T-cell (primary cell): ENCODE data around the gene APBA3. TPM values are rescaled to one million over a fixed set of nuclear protein-coding genes. Genes with fewer than 3 reads are reported as not detected.

Experiments used
- ATAC-seq, 4 experiments: fragments of 200-7000 bp in 3 of 4; fragments of 150-1000 bp in 1 of 4; cut with Tn5 transposase; replicated peaks in 1 of 4; 1 replicate in 3 of 4; 2 replicates in 1 of 4; pipeline ENCODE4 v1.10.0; 2021; ENCODE audit warnings: moderate library complexity in 3 of 4, mild to moderate bottlenecking in 2 of 4, moderate number of reproducible peaks in 1 of 4
- CTCF ChIA-PET, 2 donors: fragments of 300-600 bp; sonication (Branson Sonifier 250); formaldehyde crosslinking; loops; one replicate each; lab custom pipeline; 2022; ENCODE audit warnings: antibody characterized with exemption in 2 of 2; lab: Charles Lee
- POLR2A ChIA-PET, 2 donors: fragments of 300-600 bp; sonication (Branson Sonifier 250); formaldehyde crosslinking; loops; one replicate each; lab custom pipeline; 2022; ENCODE audit warnings: antibody characterized with exemption in 2 of 2; lab: Charles Lee
- DNase-seq, 35 experiments: peaks; one replicate each; pipeline versions ENCODE4 v3.0.0 to v3.0.0-alpha.2; 2013 to 2023
- H3K27ac ChIP-seq: one replicate; pipeline ENCODE4 v1.5.1; 2013; ENCODE audit warnings: low read length
- H3K27me3 ChIP-seq, 2 experiments: replicated peaks in 1 of 2; 1 replicate in 1 of 2; 2 replicates in 1 of 2; pipeline versions ENCODE4 v1.6.1 to v1.7.0; 2013; ENCODE audit warnings: low read length in 1 of 2, mixed read lengths in 1 of 2; ENCODE audit not compliant: control insufficient read depth in 2 of 2, insufficient read depth in 2 of 2; ENCODE audit errors: extremely low read depth in 1 of 2
- H3K36me3 ChIP-seq, 2 donors: 1 replicate in 1 of 2; 2 replicates in 1 of 2; pipeline versions ENCODE4 v1.6.1 to v1.7.0; 2013; ENCODE audit warnings: low read length in 1 of 2; ENCODE audit not compliant: control insufficient read depth in 2 of 2, insufficient read depth in 1 of 2; ENCODE audit errors: extremely low read depth in 1 of 2
- H3K4me1 ChIP-seq, 2 experiments: 1 replicate in 1 of 2; 2 replicates in 1 of 2; pipeline versions ENCODE4 v1.6.1 to v1.7.0; 2013; ENCODE audit warnings: low read length in 2 of 2, mixed read lengths in 1 of 2; ENCODE audit not compliant: insufficient read depth in 2 of 2, control insufficient read depth in 1 of 2; ENCODE audit errors: extremely low read depth in 1 of 2
- H3K4me3 ChIP-seq, 2 donors: 1 replicate in 1 of 2; 2 replicates in 1 of 2; pipeline versions ENCODE4 v1.5.1 to v1.7.0; 2013; ENCODE audit warnings: mild to moderate bottlenecking in 2 of 2, low read length in 1 of 2, moderate library complexity in 1 of 2; ENCODE audit not compliant: control insufficient read depth in 1 of 2; ENCODE audit errors: extremely low read depth in 1 of 2
- H3K9me3 ChIP-seq: 2 replicates; pipeline ENCODE4 v1.7.0; 2013
- H3K27ac Mint-ChIP-seq, 2 donors: one replicate each; pipeline ENCODE4 v1.8.0; 2020 to 2021; ENCODE audit warnings: mild to moderate bottlenecking in 2 of 2, mixed read lengths in 2 of 2
- H3K27me3 Mint-ChIP-seq, 2 donors: one replicate each; pipeline ENCODE4 v1.8.0; 2021 to 2022; ENCODE audit warnings: mixed read lengths in 2 of 2
- H3K36me3 Mint-ChIP-seq: one replicate; pipeline ENCODE4 v1.8.0; 2021; ENCODE audit warnings: mixed read lengths
- H3K4me1 Mint-ChIP-seq, 3 donors: one replicate each; pipeline ENCODE4 v1.8.0; 2020 to 2022; ENCODE audit warnings: mixed read lengths in 3 of 3, mild to moderate bottlenecking in 1 of 3
- H3K4me3 Mint-ChIP-seq, 3 donors: one replicate each; pipeline ENCODE4 v1.8.0; 2020 to 2022; ENCODE audit warnings: mild to moderate bottlenecking in 3 of 3, mixed read lengths in 3 of 3, moderate library complexity in 3 of 3
- H3K9me3 Mint-ChIP-seq, 3 donors: one replicate each; pipeline ENCODE4 v1.8.0; 2020 to 2022; ENCODE audit warnings: mixed read lengths in 3 of 3
- WGBS: methylation state at CpG from one replicate; pipeline ENCODE4 v1.1.5; 2013; ENCODE audit warnings: missing lambda C conversion rate; ENCODE audit not compliant: insufficient coverage; 5-methylcytosine and 5-hydroxymethylcytosine counted together
- total RNA-seq, 35 experiments: library from RNA in 6 of 35; stranded (reverse) in 6 of 35; fragments of 120-200 nt in 1 of 35; gene quantifications; one replicate each; pipeline versions ENCODE4 v1.2.1 to v1.2.4 and lab custom pipeline; 2013 to 2026

APBA3 gene
- total RNA-seq, 5 donors from 2014 or later (not counting 1 experiment from before 2014, with no cell fraction given), result 57.3 to 99.0 (median 78.2) TPM

DNA sequence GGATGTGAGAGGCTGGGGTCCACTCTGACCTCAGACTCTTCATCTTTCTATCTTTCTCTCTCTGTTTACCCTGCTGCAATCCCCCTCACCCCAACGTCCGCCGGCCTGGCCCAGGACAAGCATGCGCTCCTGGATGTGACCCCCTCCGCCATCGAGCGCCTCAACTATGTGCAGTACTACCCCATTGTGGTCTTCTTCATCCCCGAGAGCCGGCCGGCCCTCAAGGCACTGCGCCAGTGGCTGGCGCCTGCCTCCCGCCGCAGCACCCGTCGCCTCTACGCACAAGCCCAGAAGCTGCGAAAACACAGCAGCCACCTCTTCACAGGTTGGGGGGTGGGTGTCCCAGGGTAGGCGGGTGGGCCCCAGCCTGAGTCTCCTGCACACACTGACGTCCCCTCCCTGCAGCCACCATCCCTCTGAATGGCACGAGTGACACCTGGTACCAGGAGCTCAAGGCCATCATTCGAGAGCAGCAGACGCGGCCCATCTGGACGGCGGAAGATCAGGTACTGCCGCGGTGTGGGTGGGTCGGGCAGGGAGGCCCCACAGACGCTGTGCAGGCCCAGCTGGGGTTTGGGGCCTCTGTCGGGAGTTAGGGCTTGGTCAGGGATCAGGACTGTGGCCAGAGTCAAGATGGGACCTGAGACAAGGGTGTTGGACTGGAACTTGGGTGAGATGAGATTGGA is 15.0 kb downstream of the APBA3 start:
- ChIA-PET CTCF (interaction anchor here in 1 of 2 donors (0.6 kb wide), 1 partner anchor 443 kb away, joined by 4 read pairs; no protein-coding TSS in a partner anchor), POLR2A (no interaction called here)
- H3K27ac Mint-ChIP-seq, result no peak overlapping the region

DNA sequence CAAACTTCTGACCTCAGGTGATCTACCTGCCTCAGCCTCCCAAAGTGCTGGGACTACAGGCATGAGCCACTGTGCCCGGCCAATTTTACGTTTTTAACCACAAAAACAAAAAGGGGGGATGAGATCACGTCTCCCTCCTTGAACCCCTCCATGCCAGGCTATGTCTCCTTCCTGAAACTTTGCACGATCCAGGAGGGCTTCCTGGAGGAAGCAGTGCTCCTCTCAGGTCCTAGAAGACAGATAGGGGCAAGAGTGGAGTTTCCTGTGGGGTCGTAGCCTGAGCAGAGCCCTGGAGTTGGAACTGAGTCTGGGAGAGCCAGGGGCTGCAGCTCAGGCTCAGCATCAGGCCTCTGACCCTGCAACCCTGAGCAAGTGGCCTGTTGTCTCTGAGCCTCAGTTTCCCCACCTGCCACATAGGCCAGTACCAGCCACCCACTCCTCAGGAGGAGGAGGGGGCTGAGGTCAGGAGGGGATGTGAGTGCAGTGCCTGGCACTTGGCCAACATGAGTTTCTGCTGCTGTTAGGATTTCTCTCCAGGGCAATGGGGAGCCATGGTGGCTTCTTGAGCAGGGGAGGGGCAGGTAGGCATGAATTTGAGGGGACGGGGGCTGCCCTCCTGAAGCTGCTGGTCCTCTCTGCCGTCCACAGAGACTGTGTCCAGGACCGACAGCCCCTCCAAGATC is 16.0 kb downstream of the APBA3 start:
- no peak overlapping the region for H3K4me3 Mint-ChIP-seq
- H3K9me3 ChIP-seq, result no peaks in the 10 kb centered on the region
- peaks cover 6 to 10% of the 10 kb centered on the region in 2 donors for H3K36me3 ChIP-seq
- H3K27me3 Mint-ChIP-seq, result no peaks in the 10 kb centered on the region
- DNase-seq (no peak), ATAC-seq (no peak)
- no peaks in the 10 kb centered on the region for H3K4me1 ChIP-seq
- no peaks in the 10 kb centered on the region for H3K9me3 Mint-ChIP-seq
- H3K27ac Mint-ChIP-seq, result no peak overlapping the region
- no peaks in the 10 kb centered on the region for H3K4me1 Mint-ChIP-seq
- POLR2A ChIA-PET, result no interaction called here
- WGBS, result 69% methylated on average over 3 of the region's 8 CpGs
- H3K27ac ChIP-seq, result no peak overlapping the region
- H3K4me3 ChIP-seq, result no peak overlapping the region
- CTCF ChIA-PET, result no interaction called here
- H3K36me3 Mint-ChIP-seq, result peaks cover 15% of the 10 kb centered on the region
- no peaks in the 10 kb centered on the region for H3K27me3 ChIP-seq

More for the DNA sequence above, 15.0 kb downstream of the APBA3 start:
- Histone ChIP-seq H3K4me1 (no peaks in the 10 kb centered on the region), H3K4me3 (no peak overlapping the region), H3K36me3 (peaks cover 6 to 20% of the 10 kb centered on the region in 2 donors), H3K27ac (no peak overlapping the region), H3K27me3 (no peaks in the 10 kb centered on the region), H3K9me3 (no peaks in the 10 kb centered on the region)
- H3K4me1 Mint-ChIP-seq, result no peaks in the 10 kb centered on the region
- H3K9me3 Mint-ChIP-seq, result no peaks in the 10 kb centered on the region
- WGBS, result 84% methylated on average over 22 of the region's 31 CpGs
- no peak overlapping the region for H3K4me3 Mint-ChIP-seq
- ATAC-seq (no peak), DNase-seq (no peak)
- no peaks in the 10 kb centered on the region for H3K27me3 Mint-ChIP-seq
- peaks cover 19% of the 10 kb centered on the region for H3K36me3 Mint-ChIP-seq

GRCh38 chr19:3743486-3743885 is 18.0 kb downstream of the APBA3 start:
- Mint-ChIP-seq H3K36me3 (peaks cover 8% of the 10 kb centered on the region), H3K9me3 (no peaks in the 10 kb centered on the region), H3K27me3 (no peaks in the 10 kb centered on the region), H3K4me1 (peaks cover 9 to 13% (median 10%) of the 10 kb centered on the region in 3 donors), H3K4me3 (no peak overlapping the region), H3K27ac (no peak overlapping the region)
- Histone ChIP-seq H3K27me3 (peaks cover 0 to under 1% of the 10 kb centered on the region in 2 experiments), H3K4me1 (peaks cover 2 to 17% of the 10 kb centered on the region in 2 experiments), H3K36me3 (no peaks in the 10 kb centered on the region), H3K4me3 (no peak overlapping the region), H3K9me3 (no peaks in the 10 kb centered on the region), H3K27ac (no peak overlapping the region)
- DNase-seq (no peak), ATAC-seq (no peak)
- ChIA-PET POLR2A (interaction anchor here in 1 of 2 donors (0.5 kb wide), 1 partner anchor 20 kb away, joined by 3 read pairs; no protein-coding TSS in a partner anchor), CTCF (no interaction called here)
- WGBS, result no CpG with 5 or more reads among the region's 2 CpGs

DNA sequence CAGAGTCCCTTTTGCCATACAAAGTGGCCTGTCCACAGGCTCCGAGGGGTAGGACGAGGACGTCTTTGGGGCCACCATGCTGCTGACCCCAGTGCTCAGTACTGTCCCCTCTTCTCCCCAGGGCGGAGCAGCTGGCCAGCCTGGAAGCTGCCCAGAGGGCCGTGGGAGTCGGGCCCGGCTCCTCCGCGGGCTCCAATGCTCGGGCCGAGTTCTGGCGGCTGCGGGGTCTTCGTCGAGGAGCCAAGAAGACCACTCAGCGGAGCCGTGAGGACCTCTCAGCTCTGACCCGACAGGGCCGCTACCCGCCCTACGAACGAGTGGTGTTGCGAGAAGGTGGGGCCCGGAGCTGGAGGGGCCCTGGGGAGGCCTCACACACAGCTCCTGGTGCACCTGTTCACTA is 21.1 kb downstream of the APBA3 start:
- DNase-seq (no peak), ATAC-seq (no peak)
- Histone ChIP-seq H3K36me3 (peaks cover 0 to 1% of the 10 kb centered on the region in 2 donors), H3K27ac (no peak overlapping the region), H3K4me3 (no peak overlapping the region), H3K9me3 (no peaks in the 10 kb centered on the region), H3K4me1 (peaks cover 2 to 19% of the 10 kb centered on the region in 2 experiments), H3K27me3 (peaks cover 0 to 3% of the 10 kb centered on the region in 2 experiments)
- POLR2A ChIA-PET, result no interaction called here
- CTCF ChIA-PET, result no interaction called here
- H3K4me3 Mint-ChIP-seq, result no peak overlapping the region
- peaks cover 15 to 25% (median 16%) of the 10 kb centered on the region in 3 donors for H3K4me1 Mint-ChIP-seq
- H3K9me3 Mint-ChIP-seq, result no peaks in the 10 kb centered on the region
- WGBS, result 98% methylated on average over 20 of the region's 24 CpGs
- H3K27ac Mint-ChIP-seq, result no peak overlapping the region
- H3K36me3 Mint-ChIP-seq, result peaks cover 31% of the 10 kb centered on the region
- H3K27me3 Mint-ChIP-seq, result no peaks in the 10 kb centered on the region

DNA sequence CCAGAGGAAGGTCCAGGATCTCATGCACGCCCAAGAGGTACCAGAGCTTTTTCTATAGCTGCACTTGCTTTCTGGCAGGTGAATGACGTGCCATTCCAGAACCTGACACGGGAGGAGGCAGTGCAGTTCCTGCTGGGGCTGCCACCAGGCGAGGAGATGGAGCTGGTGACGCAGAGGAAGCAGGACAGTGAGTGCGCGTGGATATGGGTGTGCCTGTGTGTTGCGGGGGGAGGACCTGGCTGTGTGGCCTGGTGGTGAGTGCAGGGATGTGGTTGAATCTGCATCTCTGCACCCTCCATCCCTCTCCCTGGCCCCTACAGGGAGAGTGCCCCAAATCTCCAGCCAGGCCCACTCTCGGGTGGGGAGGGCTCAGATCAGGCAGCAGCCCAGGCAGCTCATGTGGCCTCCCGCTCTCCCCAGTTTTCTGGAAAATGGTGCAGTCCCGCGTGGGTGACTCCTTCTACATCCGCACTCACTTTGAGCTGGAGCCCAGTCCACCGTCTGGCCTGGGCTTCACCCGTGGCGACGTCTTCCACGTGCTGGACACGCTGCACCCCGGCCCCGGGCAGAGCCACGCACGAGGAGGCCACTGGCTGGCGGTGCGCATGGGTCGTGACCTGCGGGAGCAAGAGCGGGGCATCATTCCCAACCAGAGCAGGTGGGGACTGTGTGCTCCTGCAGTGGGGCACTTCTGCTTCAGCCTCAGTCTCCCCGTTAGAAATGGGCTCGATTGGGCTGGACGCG is 22.8 kb downstream of the APBA3 start:
- ChIA-PET CTCF (interaction anchor here in 1 of 2 donors (1.0 kb wide), 1 partner anchor 24 kb away, joined by 3 read pairs; the partner anchor contains the start of gene MRPL54), POLR2A (no interaction called here)
- H3K9me3 ChIP-seq, result no peaks in the 10 kb centered on the region
- Mint-ChIP-seq H3K27me3 (no peaks in the 10 kb centered on the region), H3K4me3 (peak overlapping the region in 1 of 3 donors; percentile 49), H3K9me3 (no peaks in the 10 kb centered on the region), H3K36me3 (peaks cover 28% of the 10 kb centered on the region), H3K27ac (peak overlapping the region; percentile 82 to 94), H3K4me1 (peaks cover 15 to 25% (median 16%) of the 10 kb centered on the region in 3 donors)
- no peak overlapping the region for H3K4me3 ChIP-seq
- H3K27me3 ChIP-seq, result peaks cover 0 to 11% of the 10 kb centered on the region in 2 experiments
- 95% methylated on average over 27 of the region's 32 CpGs for WGBS
- no peak for ATAC-seq
- H3K4me1 ChIP-seq, result peaks cover 2 to 19% of the 10 kb centered on the region in 2 experiments
- H3K27ac ChIP-seq, result peak overlapping the region; percentile 61
- H3K36me3 ChIP-seq, result peaks cover 0 to 2% of the 10 kb centered on the region in 2 donors
- no peak for DNase-seq
